AG04450 (cell line): ENCODE data around the gene SEMA4G. TPM values are rescaled to one million over a fixed set of nuclear protein-coding genes. Genes with fewer than 3 reads are reported as not detected.

Experiments
- CTCF ChIA-PET: fragments of 300-600, 350-600 bp; formaldehyde crosslinking; extraction: SDS; loops from one replicate; lab custom pipeline; 2022; ENCODE audit warnings: antibody characterized with exemption, inconsistent platforms; lab: Charles Lee
- POLR2A ChIA-PET: fragments of 350-600 bp; formaldehyde crosslinking; extraction: SDS; loops from one replicate; lab custom pipeline; 2021; ENCODE audit warnings: antibody characterized with exemption, inconsistent platforms; lab: Yijun Ruan, JAX
- DNase-seq: peaks from one replicate; pipeline ENCODE4 v3.0.0-alpha.2; 2011; ENCODE audit warnings: low read depth, low spot score
- H3K27ac ChIP-seq: one replicate; pipeline ENCODE4 v1.5.1; 2012; ENCODE audit warnings: low read depth, low read length, control low read depth
- H3K27me3 ChIP-seq: one replicate; pipeline ENCODE4 v1.6.0; 2012; ENCODE audit warnings: low read length; ENCODE audit not compliant: control insufficient read depth, insufficient read depth
- H3K4me3 ChIP-seq: 2 replicates; pipeline ENCODE4 v1.5.1; 2011; ENCODE audit warnings: mild to moderate bottlenecking, low read depth, low read length, control low read depth
- H3K9me3 ChIP-seq: 2 replicates; pipeline ENCODE4 v1.5.1; 2012; ENCODE audit warnings: low read length; ENCODE audit not compliant: control insufficient read depth, insufficient read depth
- polyA plus RNA-seq: library from polyadenylated mRNA; depleted of rRNA; stranded (reverse); fragments of >200 nt; gene quantifications from 2 replicates; pipeline ENCODE4 v1.2.3, GENCODE V29; 2011
- TF ChIP-seq, protein P1 (sequence below): IDR thresholded peaks from 2 replicates; pipeline ENCODE4 v1.5.1; 2011; ENCODE audit warnings: low read depth, low read length, control low read depth, inconsistent platforms

Gene SEMA4G
- polyA plus RNA-seq, 1 experiment, result 10.5 TPM

DNA sequence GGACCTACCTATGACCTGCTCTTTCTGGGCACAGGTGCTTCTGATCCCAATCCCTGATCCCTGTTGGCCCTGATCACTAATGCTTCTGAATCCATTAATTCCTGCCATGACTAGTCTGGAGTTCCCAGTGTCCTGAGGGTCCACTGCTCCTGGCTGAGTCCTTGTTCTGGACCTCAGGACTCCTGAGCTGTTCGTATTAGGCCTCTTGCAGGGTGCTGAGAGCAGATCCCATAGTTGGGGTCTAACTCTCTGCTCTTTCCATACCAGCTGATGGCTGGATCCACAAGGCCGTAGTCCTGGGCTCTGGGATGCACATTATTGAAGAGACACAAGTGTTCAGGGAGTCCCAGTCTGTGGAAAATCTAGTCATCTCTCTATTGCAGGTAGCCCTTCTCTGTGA lies 11.0 kb downstream of the SEMA4G start:
- no peaks in the 10 kb centered on the region for H3K27me3 ChIP-seq
- TF ChIP-seq, protein P1, sequence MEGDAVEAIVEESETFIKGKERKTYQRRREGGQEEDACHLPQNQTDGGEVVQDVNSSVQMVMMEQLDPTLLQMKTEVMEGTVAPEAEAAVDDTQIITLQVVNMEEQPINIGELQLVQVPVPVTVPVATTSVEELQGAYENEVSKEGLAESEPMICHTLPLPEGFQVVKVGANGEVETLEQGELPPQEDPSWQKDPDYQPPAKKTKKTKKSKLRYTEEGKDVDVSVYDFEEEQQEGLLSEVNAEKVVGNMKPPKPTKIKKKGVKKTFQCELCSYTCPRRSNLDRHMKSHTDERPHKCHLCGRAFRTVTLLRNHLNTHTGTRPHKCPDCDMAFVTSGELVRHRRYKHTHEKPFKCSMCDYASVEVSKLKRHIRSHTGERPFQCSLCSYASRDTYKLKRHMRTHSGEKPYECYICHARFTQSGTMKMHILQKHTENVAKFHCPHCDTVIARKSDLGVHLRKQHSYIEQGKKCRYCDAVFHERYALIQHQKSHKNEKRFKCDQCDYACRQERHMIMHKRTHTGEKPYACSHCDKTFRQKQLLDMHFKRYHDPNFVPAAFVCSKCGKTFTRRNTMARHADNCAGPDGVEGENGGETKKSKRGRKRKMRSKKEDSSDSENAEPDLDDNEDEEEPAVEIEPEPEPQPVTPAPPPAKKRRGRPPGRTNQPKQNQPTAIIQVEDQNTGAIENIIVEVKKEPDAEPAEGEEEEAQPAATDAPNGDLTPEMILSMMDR, result no peak
- no peaks in the 10 kb centered on the region for H3K9me3 ChIP-seq
- ChIA-PET CTCF (no interaction called here), POLR2A (no interaction called here)
- no peak overlapping the region for H3K27ac ChIP-seq
- H3K4me3 ChIP-seq, result no peak overlapping the region
- DNase-seq, result no peak

- no peaks in the 10 kb centered on the region for H3K27me3 ChIP-seq
- CTCF ChIA-PET, result interaction anchor here (0.6 to 1.0 kb wide), 2 partner anchors 12 to 1472 kb away, joined by 3 to 6 read pairs; no protein-coding TSS in a partner anchor
- H3K27ac ChIP-seq, result no peak overlapping the region
- H3K4me3 ChIP-seq, result no peak overlapping the region
- POLR2A ChIA-PET, result interaction anchor here (0.6 kb wide), 1 partner anchor 26 kb away, joined by 6 read pairs; no protein-coding TSS in a partner anchor
- H3K9me3 ChIP-seq, result no peaks in the 10 kb centered on the region
- TF ChIP-seq, protein P1, result no peak
- no peak for DNase-seq
These were observed 11.4 kb downstream of the SEMA4G start for GRCh38 chr10:100980711-100981110.

- Histone ChIP-seq H3K9me3 (no peaks in the 10 kb centered on the region), H3K27ac (no peak overlapping the region), H3K4me3 (no peak overlapping the region), H3K27me3 (no peaks in the 10 kb centered on the region)
- ChIA-PET POLR2A (interaction anchor here (0.6 kb wide), 1 partner anchor 26 kb away, joined by 6 read pairs; no protein-coding TSS in a partner anchor), CTCF (interaction anchor here (0.6 to 1.0 kb wide), 2 partner anchors 11 to 1472 kb away, joined by 3 to 6 read pairs; no protein-coding TSS in a partner anchor)
- DNase-seq, result no peak
- TF ChIP-seq, protein P1, result no peak
These were observed 12.0 kb downstream of the SEMA4G start for GRCh38 chr10:100981178-100981772.

GRCh38 chr10:100982916-100983830 lies 13.9 kb downstream of the SEMA4G start:
- no peak for DNase-seq
- POLR2A ChIA-PET, result no interaction called here
- CTCF ChIA-PET, result interaction anchor here (0.7 kb wide), 1 partner anchor 11 kb away, joined by 3 read pairs; no protein-coding TSS in a partner anchor
- H3K9me3 ChIP-seq, result no peaks in the 10 kb centered on the region; the same call in 1 of the 2 replicates
- no peak overlapping the region for H3K27ac ChIP-seq
- TF ChIP-seq, protein P1, result no peak
- no peak overlapping the region for H3K4me3 ChIP-seq
- H3K27me3 ChIP-seq, result no peaks in the 10 kb centered on the region
